Spinal cord (tissue), 10 donors: ENCODE data around the gene CASKIN2. TPM values are rescaled to one million over a fixed set of nuclear protein-coding genes. Genes with fewer than 3 reads are reported as not detected.

Source experiments
- DNase-seq, 6 donors: peaks; one replicate each; pipeline versions ENCODE4 v3.0.0 to v3.0.0-alpha.2; 2013 to 2015; ENCODE audit warnings: low spot score in 6 of 6, low read depth in 4 of 6
- H3K27ac ChIP-seq: one replicate; pipeline ENCODE4 v1.5.1; 2013; ENCODE audit warnings: low read depth, low read length, control low read depth
- H3K27me3 ChIP-seq: one replicate; pipeline ENCODE4 v1.6.1; 2013; ENCODE audit warnings: low read length; ENCODE audit not compliant: control insufficient read depth, insufficient read depth
- H3K36me3 ChIP-seq: one replicate; pipeline ENCODE4 v1.6.1; 2013; ENCODE audit warnings: low read length; ENCODE audit not compliant: control insufficient read depth, insufficient read depth
- H3K4me1 ChIP-seq: one replicate; pipeline ENCODE4 v1.6.1; 2013; ENCODE audit warnings: low read length; ENCODE audit not compliant: control insufficient read depth, insufficient read depth
- H3K4me3 ChIP-seq: one replicate; pipeline ENCODE4 v1.5.1; 2013; ENCODE audit warnings: low read depth, low read length, control low read depth
- H3K9me3 ChIP-seq: one replicate; pipeline ENCODE4 v1.6.1; 2013; ENCODE audit warnings: low read length; ENCODE audit not compliant: control insufficient read depth, insufficient read depth
- WGBS: methylation state at CpG from one replicate; pipeline ENCODE4 v1.1.5; 2013; ENCODE audit warnings: missing lambda C conversion rate; ENCODE audit not compliant: insufficient coverage; 5-methylcytosine and 5-hydroxymethylcytosine counted together
- polyA plus RNA-seq, 2 donors: library from polyadenylated mRNA; unstranded; fragments of 120-200 nt; gene quantifications; one replicate each; pipeline ENCODE4 v1.2.1, GENCODE V29; 2013; ENCODE audit not compliant: insufficient read length in 2 of 2
- total RNA-seq, 2 donors: library from RNA; depleted of rRNA in 1 of 2; stranded (reverse); fragments of 120-200 nt in 1 of 2; fragments of >200 nt in 1 of 2; gene quantifications; one replicate each; pipeline versions ENCODE4 v1.2.3 to v1.2.4, GENCODE V29; 2013 to 2014
- donor health status: healthy.

CASKIN2 gene
- total and polyA plus RNA-seq, 4 donors: 12.9 to 38.3 (median 25.8) TPM

DNA sequence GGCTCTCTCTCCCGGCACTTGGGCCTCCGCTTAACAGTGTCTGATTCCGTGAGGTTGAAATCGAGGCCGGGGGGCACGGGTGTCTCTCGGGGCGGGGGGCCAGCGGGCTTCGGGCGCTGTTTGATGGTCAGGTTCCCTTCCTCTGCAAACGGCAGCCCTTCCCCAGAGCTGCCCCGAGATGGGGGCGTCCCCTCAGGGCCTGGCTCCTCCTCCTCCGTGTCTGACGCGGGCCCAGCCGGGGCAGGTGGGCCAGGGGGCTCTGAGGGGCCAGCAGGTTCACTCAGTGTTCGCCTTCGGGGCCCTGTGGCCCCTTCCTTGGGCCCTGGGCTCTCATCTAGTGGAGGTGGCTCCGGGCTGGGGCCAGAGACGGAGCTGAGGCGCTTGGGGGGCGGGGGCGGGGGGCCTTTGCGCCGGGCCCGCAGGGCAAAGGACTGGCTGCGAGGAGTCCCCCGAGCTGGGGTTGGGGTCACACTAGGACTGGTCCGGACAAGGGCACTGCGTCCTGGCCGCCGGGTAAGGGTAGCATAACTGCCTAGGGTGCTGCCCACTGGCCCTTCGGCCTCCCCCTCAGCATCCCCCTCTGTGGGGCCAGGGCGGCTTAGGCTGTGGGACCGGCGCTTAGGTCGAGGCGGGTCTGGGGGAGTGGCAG is 13.1 kb downstream of the CASKIN2 start:
- no peaks in the 10 kb centered on the region for H3K27me3 ChIP-seq
- DNase-seq: no peak
- H3K4me3 ChIP-seq: no peak overlapping the region
- H3K36me3 ChIP-seq: peaks cover 99% of the 10 kb centered on the region
- H3K4me1 ChIP-seq: peaks cover 68% of the 10 kb centered on the region
- no peaks in the 10 kb centered on the region for H3K9me3 ChIP-seq
- H3K27ac ChIP-seq: peak overlapping the region; percentile 75
- 83% methylated on average over 35 of the region's 40 CpGs for WGBS

DNA sequence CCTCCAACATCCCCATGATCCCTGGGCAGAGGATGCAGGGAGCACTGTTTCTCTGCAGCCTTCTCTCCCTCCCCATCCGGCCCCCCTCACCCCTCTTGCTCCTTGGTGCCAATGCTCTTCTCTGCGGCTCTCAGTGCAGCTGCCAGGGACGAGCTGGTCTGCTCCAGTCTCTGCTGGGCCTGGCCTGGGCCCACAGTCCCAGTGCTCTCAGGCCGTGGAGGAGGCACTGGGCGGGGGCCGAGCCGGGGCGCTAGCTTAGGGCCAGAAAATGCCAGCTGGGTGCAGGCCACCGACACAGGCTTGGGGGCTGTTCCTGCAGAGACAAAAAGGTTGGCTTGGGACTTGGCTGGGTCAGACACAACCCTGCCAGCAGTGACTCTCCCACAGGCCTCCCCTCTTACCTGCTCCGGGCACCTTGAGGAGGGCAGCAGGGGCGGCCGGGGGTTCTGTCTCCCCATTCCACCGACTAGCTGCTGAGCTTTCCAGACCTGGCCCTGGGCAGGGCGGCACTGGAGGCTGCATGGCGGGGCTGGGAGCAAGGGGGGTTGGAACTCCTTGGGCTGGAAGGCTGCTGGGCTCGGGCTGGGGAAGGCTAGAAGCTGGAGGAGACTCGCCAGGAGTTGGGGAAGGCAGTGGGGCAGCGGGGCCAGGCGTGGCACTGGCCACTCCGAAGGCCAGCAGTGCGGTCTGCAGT is 13.8 kb downstream of the CASKIN2 start:
- Histone ChIP-seq H3K27me3 (no peaks in the 10 kb centered on the region), H3K27ac (peak overlapping the region; percentile 75), H3K9me3 (no peaks in the 10 kb centered on the region), H3K36me3 (peaks cover 99% of the 10 kb centered on the region), H3K4me3 (no peak overlapping the region), H3K4me1 (peaks cover 61% of the 10 kb centered on the region)
- peak in 1 of 6 donors; percentile 75 for DNase-seq
- 74% methylated on average over 21 of the region's 21 CpGs for WGBS

DNA sequence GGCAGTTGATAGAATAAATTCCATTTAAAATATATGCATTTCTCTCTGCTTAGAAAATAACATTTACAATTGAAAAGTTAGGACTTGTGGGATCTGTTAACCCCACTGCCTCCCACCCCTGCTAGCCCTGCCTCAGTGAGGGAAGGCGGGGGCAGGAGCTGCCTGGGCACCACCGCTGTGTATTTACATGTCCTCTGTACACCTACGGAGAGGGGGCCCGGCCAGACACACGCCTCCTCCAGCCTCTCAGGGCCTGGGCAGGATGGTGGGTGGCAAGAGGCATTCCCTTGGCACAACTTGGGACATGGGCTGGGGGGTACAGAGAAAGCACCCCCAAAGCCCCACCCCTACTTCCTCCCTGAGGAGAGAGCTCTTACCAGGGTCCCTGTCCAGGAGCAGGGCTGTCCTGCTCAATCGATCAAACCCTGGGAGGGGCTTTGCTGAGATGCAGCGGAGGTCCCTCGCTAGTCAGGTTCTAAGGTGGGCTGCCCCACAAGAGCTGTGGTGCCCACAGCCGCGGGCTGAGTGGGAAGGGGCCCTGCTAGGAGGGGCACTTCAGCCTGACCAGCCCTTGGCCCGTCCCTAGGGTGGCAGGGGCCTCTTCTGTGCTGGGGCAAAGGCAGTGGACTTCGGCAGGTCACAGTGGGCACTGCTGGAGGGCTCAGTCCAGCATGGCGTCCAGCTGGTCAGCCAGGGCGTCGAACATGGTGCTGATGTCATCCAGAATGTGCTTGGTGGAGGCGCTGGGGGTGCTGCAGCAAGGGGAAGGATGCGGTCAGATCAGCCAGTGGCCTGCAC is 14.7 kb downstream of the CASKIN2 start:
- no peak for DNase-seq
- WGBS: 86% methylated on average over 14 of the region's 17 CpGs
- Histone ChIP-seq H3K4me3 (no peak overlapping the region), H3K27ac (peak overlapping the region; percentile 69), H3K36me3 (peaks cover 100% of the 10 kb centered on the region), H3K9me3 (no peaks in the 10 kb centered on the region), H3K27me3 (no peaks in the 10 kb centered on the region), H3K4me1 (peaks cover 56% of the 10 kb centered on the region)

DNA sequence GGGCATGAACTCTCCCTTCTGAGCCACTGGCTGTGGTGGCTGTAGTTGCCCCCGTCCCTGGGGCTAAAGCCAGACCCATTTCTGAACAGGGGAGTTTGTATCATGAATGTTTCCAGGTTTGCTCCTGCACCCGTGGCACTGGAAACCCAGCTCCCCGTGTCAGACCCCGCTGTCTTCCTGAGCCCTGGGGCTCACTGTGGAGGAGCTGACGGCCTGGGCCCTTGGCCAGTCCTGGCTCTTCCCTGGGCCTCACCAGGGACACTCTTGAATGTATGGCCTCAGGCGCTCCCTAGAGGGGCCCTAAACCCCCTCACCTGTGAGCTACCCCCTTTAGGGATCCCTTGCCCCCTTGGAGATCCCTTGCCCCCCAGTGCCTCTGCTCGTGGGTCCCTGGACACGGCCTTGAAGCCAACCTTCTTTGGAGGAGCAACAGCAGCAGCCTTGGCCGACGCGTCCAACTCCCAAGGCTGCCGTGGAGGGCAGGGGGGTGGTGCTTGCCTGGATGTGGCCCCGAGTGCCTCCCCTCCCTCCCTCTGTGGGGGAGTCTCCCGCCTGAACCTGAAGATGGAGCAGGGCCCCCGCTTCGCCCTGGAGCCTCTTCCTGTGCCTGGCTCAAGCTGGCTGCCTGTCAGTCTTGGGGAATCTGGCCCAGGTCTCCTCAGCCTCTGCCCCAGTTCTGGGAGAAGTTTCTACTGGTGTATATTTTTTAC is 15.9 kb downstream of the CASKIN2 start:
- 69% methylated on average over 7 of the region's 16 CpGs for WGBS
- H3K4me3 ChIP-seq: no peak overlapping the region
- H3K4me1 ChIP-seq: peaks cover 54% of the 10 kb centered on the region
- H3K36me3 ChIP-seq: peaks cover 100% of the 10 kb centered on the region
- H3K9me3 ChIP-seq: no peaks in the 10 kb centered on the region
- no peak for DNase-seq
- peak overlapping the region; percentile 18 for H3K27ac ChIP-seq
- no peaks in the 10 kb centered on the region for H3K27me3 ChIP-seq

- no peak for DNase-seq
- Histone ChIP-seq H3K4me1 (peaks cover 49% of the 10 kb centered on the region), H3K4me3 (no peak overlapping the region), H3K9me3 (no peaks in the 10 kb centered on the region), H3K27me3 (no peaks in the 10 kb centered on the region), H3K27ac (no peak overlapping the region), H3K36me3 (peaks cover 100% of the 10 kb centered on the region)
- WGBS: 62% methylated on average over 16 of the region's 16 CpGs
These were observed 16.6 kb downstream of the CASKIN2 start for GRCh38 chr17:75498726-75499213.

DNA sequence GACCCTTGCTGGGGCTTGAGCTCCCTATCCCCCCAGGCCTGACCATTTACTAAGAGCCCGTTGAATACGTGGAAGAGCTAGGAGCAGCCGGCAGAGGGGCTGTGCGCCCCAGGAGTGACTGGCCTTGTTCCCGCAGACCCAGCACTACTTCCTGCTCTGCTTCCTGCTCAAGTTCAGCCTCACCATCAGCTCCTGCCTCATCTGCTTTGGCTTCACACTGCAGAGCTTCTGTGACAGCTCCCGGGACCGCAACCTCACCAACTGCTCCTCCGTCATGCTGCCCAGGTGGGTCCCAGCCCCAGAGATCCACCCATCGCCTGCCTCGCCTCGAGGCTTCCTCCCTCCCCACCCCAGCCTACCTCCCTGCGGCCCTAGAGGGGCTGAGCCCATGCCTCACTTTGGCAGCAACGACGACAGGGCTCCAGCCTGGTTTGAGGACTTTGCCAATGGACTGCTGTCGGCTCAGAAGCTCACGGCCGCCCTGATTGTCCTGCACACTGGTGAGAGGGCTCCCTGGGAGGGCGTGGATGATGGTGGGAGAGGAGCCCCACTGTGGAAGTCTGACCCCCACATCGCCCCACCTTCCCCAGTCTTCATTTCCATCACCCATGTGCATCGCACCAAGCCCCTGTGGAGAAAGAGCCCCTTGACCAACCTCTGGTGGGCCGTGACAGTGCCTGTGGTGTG is 17.2 kb downstream of the CASKIN2 start:
- WGBS: 86% methylated on average over 17 of the region's 21 CpGs
- H3K4me1 ChIP-seq: peaks cover 49% of the 10 kb centered on the region
- H3K36me3 ChIP-seq: peaks cover 100% of the 10 kb centered on the region
- no peaks in the 10 kb centered on the region for H3K9me3 ChIP-seq
- no peaks in the 10 kb centered on the region for H3K27me3 ChIP-seq
- no peak overlapping the region for H3K4me3 ChIP-seq
- DNase-seq: no peak
- no peak overlapping the region for H3K27ac ChIP-seq

DNA sequence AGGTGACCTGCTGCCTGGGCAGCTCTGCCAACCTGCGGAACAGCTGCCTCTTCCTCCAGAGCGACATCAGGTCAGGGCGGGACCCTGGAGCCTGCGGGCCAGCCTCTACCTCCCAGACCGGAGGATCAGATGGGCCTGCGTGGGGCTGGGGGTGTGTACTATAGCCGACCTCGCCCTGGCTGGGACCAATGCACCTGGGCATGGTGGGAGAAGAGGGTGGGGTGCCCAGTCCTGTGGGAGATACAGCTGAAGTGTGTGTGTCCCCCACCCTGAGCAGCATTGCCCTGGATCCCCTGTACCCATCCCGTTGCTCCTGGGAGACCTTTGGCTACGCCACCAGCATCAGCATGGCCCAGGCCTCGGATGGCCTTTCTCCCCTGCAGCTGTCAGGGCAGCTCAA is 19.3 kb downstream of the CASKIN2 start:
- no peaks in the 10 kb centered on the region for H3K27me3 ChIP-seq
- no peak for DNase-seq
- H3K4me3 ChIP-seq: no peak overlapping the region
- 95% methylated on average over 10 of the region's 11 CpGs for WGBS
- H3K27ac ChIP-seq: no peak overlapping the region
- H3K36me3 ChIP-seq: peaks cover 100% of the 10 kb centered on the region
- H3K4me1 ChIP-seq: peaks cover 31% of the 10 kb centered on the region
- H3K9me3 ChIP-seq: no peaks in the 10 kb centered on the region

DNA sequence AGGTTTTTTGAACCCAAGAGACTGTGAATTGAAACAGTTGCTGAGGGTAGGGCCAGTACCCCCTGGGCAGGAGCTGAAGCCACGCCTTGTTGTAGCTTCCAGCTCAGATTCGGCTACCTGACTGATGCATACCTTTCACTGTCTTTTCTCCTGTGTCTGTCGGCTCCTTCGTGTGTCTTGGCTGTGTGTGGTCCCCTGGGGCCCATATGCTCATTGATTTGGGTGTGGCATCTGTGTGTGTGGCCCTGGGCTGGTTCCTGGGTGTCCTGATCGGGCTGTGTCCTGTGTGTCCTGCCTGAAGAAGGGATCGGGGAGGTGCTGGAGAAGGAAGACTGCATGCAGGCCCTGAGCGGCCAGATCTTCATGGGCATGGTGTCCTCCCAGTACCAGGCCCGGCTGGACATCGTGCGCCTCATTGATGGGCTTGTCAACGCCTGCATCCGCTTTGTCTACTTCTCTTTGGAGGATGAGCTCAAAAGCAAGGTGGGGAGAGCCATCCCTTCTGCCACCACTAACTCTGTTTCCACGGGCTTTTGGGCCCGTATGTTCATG is 20.9 kb downstream of the CASKIN2 start:
- Histone ChIP-seq H3K9me3 (no peaks in the 10 kb centered on the region), H3K4me3 (no peak overlapping the region), H3K36me3 (peaks cover 100% of the 10 kb centered on the region), H3K27me3 (no peaks in the 10 kb centered on the region), H3K27ac (no peak overlapping the region), H3K4me1 (peaks cover 24% of the 10 kb centered on the region)
- no peak for DNase-seq
- WGBS: 95% methylated on average over 11 of the region's 14 CpGs
